Hindlimb muscle (tissue), 1 donor: ENCODE measurements around the gene CES2. TPM values are rescaled to one million over a fixed set of nuclear protein-coding genes. Genes with fewer than 3 reads are reported as not detected.
"Not testable (repeated sequence)": the region's sequence is repeated elsewhere in the genome, so short reads cannot be mapped to it uniquely, and the experiment has no call there.

ENCODE experiments used
- DNase-seq: peaks from one replicate; pipeline ENCODE4 v3.0.0-alpha.2; 2013
- polyA plus RNA-seq: library from polyadenylated mRNA; unstranded; fragments of 120-200 nt; gene quantifications from one replicate; pipeline ENCODE4 v1.2.1, GENCODE V29; 2013; ENCODE audit not compliant: insufficient read length

The CES2 gene
- polyA plus RNA-seq, 1 donor, result 28.6 TPM

GRCh38 chr16:66955363-66956153 is 20.2 kb downstream of the CES2 start:
- DNase-seq, result not testable (repeated sequence)

GRCh38 chr16:66956154-66956457 is 20.8 kb downstream of the CES2 start:
- not testable (repeated sequence) for DNase-seq

GRCh38 chr16:66958857-66959703 is 23.8 kb downstream of the CES2 start:
- no peak for DNase-seq

- no peak for DNase-seq
Measured at GRCh38 chr16:66959704-66960161, 24.4 kb downstream of the CES2 start.

DNA sequence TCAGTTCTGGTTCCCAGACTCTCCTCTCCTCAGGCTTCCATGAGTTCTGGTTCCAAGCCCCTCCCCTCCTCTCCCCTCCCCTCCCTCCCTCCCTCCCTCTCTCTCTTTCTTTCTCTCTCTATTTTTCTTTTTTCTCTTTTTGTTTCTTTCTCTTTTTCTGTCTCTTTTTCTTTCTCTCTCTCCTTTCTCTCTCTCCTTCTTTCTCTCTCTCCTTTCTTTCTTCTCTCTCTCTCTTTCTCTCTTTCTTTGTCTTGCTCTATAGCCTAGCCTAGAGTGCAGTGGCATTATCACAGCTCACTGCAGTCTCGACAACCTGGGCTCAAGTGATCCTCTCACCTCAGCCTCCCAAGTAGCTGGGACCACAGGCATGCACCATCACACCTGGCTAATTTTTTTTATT is 25.0 kb downstream of the CES2 start:
- no peak for DNase-seq

DNA sequence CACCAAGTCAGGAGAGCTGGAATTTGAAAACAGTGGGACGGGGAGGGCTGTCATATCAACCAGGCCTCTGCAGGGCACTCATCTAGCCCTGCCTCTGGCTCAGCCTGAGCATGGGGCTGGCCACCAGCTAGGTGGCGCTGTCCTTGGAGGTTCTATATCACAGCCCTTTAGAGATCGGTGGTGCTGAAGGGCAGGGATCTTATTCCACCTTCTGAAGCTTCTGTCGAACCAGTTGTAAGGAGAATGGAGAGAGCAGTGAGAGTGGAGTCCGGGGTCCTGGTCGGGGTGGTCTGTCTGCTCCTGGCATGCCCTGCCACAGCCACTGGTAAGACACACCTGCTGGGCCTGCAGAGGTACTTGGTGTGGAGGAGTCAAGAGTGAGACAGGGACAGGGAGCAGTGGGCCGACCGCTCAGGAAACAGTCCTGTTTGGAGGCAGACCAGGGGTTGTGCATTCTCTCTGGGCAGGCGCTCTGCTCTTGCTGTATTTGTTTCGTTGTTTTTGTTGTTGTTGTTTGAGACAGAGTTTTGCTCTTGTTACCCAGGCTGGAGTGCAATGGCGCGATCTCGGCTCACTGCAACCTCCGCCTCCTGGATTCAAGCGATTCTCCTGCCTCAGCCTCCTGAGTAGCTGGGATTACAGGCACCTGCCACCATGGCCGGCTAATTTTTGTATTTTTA is 25.9 kb downstream of the CES2 start, which contains the start of gene CES3:
TSS of gene CES3 (plus strand) at position 202 of the 680 bp plus-strand sequence. CDS start at position 244, 42 bp downstream.
- no peak for DNase-seq

DNA sequence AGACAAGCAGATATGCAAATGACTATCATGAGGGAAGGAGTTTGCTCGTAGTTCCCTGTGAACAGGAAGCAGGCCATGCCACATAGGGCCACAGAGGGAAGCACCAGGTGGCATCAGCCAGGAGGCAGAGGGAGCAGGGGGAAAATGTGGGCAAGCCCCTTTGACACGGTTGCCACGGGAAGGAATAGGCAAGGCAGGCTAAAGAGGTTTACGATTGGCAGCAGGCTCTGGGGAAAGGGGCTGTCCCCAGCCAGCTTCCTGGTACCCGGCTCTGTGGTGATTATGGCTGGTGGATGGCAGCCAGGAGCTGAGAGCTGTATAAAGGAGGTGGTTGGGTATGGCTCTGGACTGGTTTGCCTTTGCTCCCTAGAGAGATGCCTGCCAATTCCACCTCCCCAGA is 26.6 kb downstream of the CES2 start:
- no peak for DNase-seq

DNA sequence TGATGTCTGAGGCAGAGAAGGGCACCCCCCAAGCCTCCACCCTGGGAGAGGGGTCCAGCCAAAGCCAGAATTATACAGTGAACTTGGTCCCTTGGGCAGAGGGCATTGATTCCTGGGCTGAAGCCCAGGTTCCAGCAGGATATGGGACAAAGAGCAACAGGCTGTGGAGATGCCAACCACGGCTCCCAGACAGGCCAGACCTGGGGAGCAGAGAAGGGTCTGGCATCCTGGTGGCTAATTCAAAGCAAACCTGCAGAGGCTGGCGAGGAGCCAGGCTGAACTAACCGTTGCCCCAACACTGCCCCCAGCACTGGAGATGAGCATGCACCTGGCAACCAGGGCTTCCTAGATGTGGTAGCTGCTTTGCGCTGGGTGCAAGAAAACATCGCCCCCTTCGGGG is 28.7 kb downstream of the CES2 start:
- no peak for DNase-seq

GRCh38 chr16:66968847-66969246 is 33.5 kb downstream of the CES2 start:
- DNase-seq, result no peak

GRCh38 chr16:66970775-66971720 is 35.7 kb downstream of the CES2 start:
- DNase-seq, result no peak

DNA sequence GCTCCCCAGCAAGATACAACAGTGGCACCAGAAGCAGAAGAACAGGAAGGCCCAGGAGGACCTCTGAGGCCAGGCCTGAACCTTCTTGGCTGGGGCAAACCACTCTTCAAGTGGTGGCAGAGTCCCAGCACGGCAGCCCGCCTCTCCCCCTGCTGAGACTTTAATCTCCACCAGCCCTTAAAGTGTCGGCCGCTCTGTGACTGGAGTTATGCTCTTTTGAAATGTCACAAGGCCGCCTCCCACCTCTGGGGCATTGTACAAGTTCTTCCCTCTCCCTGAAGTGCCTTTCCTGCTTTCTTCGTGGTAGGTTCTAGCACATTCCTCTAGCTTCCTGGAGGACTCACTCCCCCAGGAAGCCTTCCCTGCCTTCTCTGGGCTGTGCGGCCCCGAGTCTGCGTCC is 37.7 kb downstream of the CES2 start:
- DNase-seq, result no peak

GRCh38 chr16:66973716-66974115 is 38.4 kb downstream of the CES2 start:
- DNase-seq, result no peak

DNA sequence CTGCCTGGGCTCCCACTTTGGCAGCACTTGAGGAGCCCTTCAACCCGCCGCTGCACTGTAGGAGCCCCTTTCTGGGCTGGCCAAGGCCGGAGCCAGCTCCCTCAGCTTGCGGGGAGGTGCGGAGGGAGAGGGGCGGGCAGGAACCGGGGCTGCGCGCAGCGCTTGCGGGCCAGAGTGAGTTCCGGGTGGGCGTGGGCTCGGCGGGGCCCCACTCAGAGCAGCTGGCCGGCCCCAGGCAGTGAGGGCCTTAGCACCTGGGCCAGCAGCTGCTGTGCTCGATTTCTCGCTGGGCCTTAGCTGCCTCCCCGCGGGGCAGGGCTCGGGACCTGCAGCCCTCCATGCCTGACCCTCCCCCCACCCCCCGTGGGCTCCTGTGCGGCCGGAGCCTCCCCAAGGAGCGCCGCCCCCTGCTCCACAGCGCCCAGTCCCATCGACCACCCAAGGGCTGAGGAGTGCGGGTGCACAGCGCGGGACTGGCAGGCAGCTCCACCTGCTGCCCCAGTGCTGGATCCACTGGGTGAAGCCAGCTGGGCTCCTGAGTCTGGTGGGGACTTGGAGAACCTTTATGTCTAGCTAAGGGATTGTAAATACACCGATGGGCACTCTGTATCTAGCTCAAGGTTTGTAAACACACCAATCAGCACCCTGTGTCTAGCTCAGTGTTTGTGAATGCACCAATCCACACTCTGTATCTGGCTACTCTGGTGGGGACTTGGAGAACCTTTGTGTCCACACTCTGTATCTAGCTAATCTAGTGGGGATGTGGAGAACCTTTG is 39.0 kb downstream of the CES2 start:
- not testable (repeated sequence) for DNase-seq

GRCh38 chr16:66974932-66975246 is 39.6 kb downstream of the CES2 start:
- DNase-seq, result not testable (repeated sequence)

DNA sequence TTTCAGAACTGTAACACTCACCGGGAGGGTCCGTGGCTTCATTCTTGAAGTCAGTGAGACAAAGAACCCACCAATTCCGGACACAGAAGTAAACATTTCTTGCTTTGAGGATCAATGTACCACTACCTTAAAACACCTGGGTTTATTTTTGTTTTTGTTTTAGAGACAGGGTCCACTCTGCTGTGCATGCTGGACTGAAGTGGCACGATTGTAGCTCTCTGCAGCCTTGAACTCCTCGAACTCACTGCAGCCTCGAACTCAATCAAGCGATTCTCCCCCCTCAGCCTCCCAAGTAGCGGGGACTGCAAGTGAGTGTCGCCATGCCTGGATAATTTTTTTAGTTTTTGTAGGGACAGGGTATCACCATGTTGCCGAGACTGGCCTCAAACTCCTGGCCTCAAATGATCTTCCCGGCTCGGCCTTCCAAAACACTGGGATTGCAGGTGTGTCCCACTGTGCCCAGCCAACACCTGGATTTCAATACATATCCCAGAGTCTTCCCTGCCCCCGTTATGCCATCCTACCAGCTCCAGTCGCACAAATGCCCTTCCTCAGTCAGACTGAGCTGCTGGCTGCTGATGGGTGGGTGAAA is 40.1 kb downstream of the CES2 start:
- DNase-seq, result no peak

DNA sequence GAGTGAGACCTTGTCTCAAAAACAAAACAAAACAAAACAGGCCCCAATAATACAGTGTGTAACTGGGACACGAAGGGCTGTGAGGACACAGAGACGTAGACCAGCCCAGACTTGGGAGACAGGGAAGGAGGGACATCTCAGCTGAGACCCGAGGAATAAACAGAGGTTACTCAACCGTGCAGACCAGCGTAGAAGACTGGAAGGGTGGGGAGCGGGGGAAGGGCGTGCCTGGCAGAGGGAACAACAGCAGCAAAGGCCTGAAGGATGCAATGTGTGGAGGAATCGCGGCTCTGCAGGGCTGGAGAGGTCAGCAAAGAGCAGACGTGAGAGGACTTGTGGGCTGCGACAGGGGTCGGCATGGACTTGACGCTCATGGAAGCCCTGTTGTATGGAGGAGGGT is 41.4 kb downstream of the CES2 start:
- no peak for DNase-seq

- DNase-seq, result peak; percentile 80
Measured at GRCh38 chr16:66977341-66978113, 42.2 kb downstream of the CES2 start.

DNA sequence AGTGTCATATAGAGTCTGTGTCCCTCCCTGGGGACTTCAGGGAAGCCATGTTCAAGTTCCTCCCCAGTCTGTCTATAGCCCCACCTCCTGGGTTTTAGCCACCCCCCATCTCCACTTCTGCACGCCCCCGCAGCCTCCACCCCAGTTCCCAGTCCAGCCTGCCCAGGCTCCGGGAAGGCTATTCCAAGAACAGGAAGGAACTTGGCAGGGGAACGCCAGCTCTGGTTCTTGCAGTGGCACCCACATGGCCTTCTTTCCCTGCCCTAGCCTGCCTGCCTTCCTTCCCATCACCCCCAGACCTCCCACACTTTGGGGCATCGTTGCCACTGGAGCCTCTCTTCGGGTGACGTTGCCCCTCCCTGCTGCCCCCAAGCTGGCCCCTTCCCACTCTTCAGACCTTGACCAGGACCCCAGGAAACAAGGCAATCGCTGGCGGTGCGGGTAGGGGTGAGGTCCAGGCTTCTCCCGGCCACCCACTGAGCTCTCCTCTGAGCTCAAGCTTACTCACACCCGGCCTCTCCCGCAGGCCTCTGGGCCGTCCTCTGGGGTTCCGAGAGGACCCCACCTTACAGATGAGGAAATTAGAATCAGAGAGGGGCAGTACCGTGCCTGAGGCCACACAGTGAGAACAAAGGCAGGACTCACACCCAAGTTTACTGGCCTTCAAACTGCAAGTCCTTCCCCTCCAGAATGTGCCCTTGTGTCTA is 43.8 kb downstream of the CES2 start:
- no peak for DNase-seq

- DNase-seq, result no peak
Measured at GRCh38 chr16:66983033-66983432, 47.7 kb downstream of the CES2 start.
